ENCODE measurements around the gene RASSF4.

GRCh38 chr10:44985175-44985681 is 25.6 kb downstream of the RASSF4 start:
- no peak for TF ChIP-seq CTCF (IDR thresholded peaks at IDR 0.05; ENCODE audit: low read depth, low read length)
- TF ChIP-seq EZH2phosphoT487 (IDR thresholded peaks at IDR 0.05; ENCODE audit: low read depth), result no peak

Data from OCI-LY3 (cell line).